GM19468 (cell line): Measurements from ENCODE around the gene LYAR.

Source experiments
- ATAC-seq: cut with Tn5 transposase; IDR thresholded peaks from one replicate; pipeline ENCODE4 v1.9.1; 2021; ENCODE audit warnings: mild to moderate bottlenecking, moderate library complexity, moderate number of reproducible peaks; ENCODE audit not compliant: unreplicated experiment; ENCODE audit errors: extremely low read depth

LYAR gene

GRCh38 chr4:4289941-4290850 lies at the start of gene LYAR, which contains the start of gene ZBTB49:
LYAR (minus strand) TSS chr4:4290154; CDS start chr4:4283742, 6,412 bp downstream.
ZBTB49 (plus strand) TSS chr4:4290251; CDS start chr4:4299946, 9,695 bp downstream.
- ATAC-seq, result peak; percentile 80

GRCh38 chr4:4339504-4340085 lies 49.6 kb upstream of the LYAR start:
- no peak for ATAC-seq

DNA sequence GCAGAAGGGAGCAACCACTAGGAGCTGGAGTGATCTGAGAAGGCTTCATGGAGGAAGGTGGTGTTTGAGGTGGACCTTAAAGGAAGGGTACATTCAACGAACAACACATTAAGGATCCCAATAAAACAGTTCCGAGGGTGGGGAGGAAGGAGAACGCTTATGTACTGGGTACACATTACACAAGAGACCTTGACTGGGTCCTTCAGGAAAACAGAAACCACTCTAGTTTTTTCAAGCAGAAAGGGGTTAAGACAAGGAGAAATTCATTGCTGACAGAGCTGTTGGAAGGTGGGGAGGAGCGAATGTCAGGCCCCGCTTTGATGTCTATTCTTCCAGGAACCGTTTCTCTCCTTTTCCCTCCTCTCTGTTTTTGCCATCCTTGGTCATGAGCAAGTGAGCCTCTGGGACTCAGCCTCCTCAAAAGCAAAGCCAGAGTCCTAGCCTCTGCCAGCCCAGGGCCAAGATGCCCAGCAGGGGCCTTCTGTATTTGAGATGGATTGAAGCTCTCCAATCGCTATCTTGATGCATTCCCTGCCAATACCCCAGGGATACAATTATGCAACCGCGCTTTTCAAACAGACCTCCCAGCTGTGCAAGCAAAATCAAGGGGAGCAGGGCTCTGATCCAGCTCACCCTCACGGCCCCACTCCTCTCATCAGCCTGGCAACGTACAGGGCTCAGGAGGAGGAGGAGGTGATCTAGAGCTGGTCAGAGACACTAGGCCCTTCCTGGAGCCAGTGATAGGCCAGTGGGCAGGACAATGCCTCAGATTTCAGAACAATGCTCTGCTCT lies 48.5 kb upstream of the LYAR start:
- no peak for ATAC-seq

- peak; percentile 69 for ATAC-seq
Observed at GRCh38 chr4:4334798-4335520, 45.0 kb upstream of the LYAR start.

DNA sequence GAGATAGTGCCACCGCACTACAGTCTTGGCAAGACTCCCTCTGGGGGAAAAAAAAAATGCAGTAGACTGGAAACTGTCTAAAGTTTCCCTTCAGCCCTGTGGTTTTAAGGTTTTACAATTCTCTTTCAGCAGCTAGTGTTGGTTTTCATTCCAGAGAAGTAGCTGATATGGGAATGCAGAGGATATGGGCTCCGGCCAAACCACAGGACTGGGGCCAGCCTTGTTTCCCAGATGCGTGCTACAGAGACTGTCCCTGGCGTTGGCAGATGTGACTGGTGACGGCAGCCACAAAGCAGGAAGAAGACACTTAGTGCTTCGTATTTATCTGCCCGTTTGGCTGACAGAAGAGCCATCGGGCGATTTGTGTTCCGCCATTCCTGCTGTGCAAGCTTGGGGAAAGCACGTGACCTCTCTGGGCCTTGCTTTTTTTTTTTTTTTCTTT lies 43.3 kb upstream of the LYAR start:
- no peak for ATAC-seq

GRCh38 chr4:4332529-4332928 lies 42.6 kb upstream of the LYAR start:
- ATAC-seq, result no peak

DNA sequence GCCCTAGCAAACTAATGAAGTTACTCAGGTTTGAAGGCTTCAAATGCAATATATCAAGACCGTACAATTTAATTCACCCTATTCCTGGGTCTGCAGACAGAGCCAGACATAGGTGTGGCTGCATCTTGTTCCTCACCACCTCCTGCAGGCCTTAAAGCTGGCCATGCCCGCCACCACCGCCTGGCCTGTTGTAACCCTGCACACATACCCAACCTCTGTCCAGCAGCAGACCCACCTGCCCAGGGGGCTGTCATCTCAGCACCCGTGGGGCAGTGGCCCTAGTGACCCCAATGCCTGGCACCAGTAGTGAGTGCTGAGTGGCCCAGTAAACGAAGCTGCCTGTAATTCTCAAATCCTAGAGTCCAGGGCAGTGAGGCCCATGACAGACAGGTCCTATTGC lies 40.8 kb upstream of the LYAR start:
- no peak for ATAC-seq

DNA sequence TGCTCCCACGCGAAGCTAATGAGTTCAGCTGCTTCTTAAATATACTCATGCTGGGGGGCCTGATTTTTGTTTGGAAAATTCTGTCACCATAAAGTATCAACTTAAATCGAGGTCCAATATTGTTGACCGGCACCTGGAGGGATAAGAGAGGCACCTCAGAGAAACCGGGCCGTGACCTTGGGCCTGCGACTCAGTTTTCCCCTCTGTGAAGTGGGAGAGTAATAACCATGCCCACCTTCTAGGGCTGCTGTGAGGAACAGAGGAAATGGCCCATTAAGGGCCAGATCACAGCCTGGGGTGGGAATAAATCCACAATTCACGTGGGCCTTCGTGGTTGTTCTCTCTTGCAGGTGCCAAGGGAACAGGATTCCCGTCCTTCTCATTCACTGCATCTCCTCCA lies 39.5 kb upstream of the LYAR start:
- ATAC-seq, result no peak

- ATAC-seq, result no peak
Observed at GRCh38 chr4:4328840-4329239, 38.9 kb upstream of the LYAR start.

DNA sequence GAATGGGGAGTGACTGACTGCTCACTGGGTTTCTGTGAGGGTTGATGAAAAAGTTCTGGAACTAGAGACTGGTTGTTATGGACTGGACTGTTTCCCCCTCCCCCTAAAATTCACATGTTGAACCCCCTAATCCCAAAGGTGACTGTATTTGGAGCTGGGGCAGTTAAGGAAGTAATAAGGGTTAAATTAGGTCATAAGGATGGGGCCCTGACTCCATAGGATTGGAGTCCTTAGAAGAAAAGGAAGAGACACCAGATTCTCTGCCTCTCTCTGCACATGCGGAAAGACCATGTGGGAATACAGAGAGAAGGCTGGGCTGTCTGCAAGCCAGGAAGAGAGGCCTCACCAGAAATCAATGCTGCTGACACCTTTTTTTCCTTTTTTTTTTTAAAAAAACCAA lies 38.3 kb upstream of the LYAR start:
- ATAC-seq, result no peak

GRCh38 chr4:4327652-4328121 lies 37.7 kb upstream of the LYAR start:
- no peak for ATAC-seq

DNA sequence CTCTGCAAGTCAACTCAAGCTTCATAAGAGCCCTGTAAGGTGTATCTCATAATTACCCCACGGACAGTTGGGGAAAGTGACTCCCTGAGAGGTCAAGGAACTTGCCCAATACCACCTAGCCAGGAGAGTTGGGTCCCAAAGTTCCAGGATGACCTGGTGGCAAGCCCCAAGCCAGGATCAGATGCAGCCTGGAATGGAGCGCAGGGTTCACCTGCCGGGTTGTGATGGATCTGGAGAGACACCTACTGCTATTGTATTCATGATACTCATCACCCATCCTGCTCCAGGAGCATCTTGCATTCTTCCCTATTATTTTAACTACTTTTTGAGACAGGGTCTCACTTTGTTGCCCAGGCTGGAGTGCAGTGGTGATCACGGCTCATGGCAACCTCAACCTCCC lies 36.2 kb upstream of the LYAR start:
- ATAC-seq, result no peak

GRCh38 chr4:4325321-4325720 lies 35.4 kb upstream of the LYAR start:
- ATAC-seq, result no peak

DNA sequence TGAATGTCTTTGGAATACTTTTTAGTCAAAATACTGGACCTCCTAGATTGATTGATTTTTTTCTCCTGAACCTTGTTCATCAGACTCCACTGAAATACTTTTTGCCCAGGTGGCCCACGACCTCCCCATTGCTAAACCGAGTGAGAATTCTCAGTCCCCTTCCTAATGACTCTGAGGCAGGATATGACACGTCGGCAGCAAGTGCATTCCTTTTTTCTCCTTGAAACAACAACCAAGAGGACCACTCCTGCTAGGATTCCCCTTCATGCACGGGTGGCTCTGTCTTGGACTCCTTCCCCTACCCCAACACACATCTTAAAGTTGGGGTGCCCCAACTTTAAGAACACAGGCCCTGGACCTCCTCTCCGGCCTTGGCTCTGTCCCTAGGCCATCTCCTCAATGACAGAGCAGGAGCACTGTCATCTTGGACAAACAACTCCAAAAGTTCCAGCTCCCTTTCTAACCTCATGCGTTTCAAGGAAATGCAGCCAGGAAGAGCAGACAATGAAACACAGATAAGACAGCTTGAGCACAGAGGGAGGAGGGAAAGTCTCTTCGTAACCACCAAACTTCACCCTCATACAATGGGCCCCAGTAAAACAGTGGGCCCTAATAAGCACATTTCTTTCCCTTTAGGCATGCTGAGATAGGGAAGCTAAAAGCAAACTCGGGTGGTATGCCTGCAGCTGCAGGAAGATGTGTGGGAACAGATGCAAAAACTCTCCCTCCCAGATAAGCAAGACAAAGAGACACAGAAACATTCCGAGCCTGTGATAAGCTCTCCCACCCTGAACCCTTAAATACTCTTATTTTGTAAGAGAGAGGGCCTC lies 34.0 kb upstream of the LYAR start:
- no peak for ATAC-seq

- ATAC-seq, result no peak
Observed at GRCh38 chr4:4321951-4322688, 32.2 kb upstream of the LYAR start.

DNA sequence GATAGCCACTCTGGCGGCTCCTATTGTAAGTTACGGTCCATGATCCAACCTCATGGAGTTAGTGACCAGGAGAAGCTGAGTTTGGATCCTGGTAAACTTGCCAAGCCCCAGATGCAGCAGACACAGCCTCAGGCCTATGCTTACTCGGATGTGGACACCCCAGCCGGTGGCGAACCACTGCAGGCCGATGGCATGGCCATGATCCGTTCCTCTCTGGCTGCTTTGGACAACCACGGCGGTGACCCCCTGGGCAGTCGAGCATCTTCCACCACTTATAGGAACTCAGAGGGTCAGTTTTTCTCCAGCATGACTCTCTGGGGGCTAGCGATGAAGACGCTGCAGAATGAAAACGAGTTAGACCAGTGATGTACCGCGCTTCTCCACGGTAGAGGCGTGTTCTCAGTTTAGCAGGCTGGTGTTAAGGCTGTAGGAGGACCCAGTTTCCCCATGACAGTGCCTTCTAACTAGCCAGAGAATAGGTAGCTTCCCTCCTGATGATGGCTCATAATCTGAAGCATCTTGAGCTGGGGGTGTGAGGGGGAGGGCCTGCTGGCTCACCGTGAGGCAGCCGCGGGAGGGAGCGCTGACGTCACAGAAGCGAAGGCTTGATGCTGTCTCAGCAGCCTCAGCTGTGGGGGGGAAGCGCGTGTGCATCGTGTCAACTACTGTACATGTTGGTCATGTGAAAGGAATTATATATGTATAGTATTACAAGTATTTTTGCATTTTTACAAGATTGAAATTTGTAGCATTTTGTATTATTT lies 31.2 kb upstream of the LYAR start:
- ATAC-seq, result no peak

DNA sequence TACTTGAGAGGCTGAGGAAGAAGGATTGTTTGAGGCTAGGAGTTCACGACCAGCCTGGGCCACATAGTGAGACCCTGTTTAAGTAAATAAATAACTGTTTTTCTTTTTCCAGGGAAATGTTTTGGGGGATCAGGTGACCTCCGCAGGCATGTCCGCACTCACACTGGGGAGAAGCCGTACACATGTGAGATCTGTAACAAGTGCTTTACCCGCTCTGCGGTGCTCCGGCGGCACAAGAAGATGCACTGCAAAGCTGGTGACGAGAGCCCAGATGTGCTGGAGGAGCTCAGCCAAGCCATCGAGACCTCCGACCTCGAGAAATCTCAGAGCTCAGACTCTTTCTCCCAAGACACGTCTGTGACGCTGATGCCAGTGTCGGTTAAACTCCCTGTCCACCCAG lies 30.6 kb upstream of the LYAR start:
- no peak for ATAC-seq
